Ovary (tissue), 9 donors: ENCODE results near the gene STAT3. TPM values are rescaled to one million over a fixed set of nuclear protein-coding genes. Genes with fewer than 3 reads are reported as not detected.

Experiments used
- DNase-seq, 5 donors: peaks; one replicate each; pipeline ENCODE4 v3.0.0-alpha.2; 2019 to 2020
- H3K27ac ChIP-seq, 2 donors: fragments of 200-600 bp; one replicate each; pipeline versions ENCODE4 v1.5.1 to v1.8.0; 2019 to 2022
- H3K27me3 ChIP-seq: fragments of 200-600 bp; one replicate; pipeline ENCODE4 v1.8.0; 2022
- H3K36me3 ChIP-seq: fragments of 200-600 bp; sonication (generic); one replicate; pipeline ENCODE4 v1.5.1; 2019
- H3K4me1 ChIP-seq: one replicate; pipeline ENCODE4 v1.8.1; 2013; ENCODE audit warnings: mild to moderate bottlenecking, moderate library complexity; ENCODE audit not compliant: insufficient read depth
- H3K4me3 ChIP-seq: fragments of 200-600 bp; sonication (generic); one replicate; pipeline ENCODE4 v1.5.1; 2017
- H3K9me3 ChIP-seq, 2 donors: fragments of 200-600 bp in 1 of 2; sonication (generic) in 1 of 2; one replicate each; pipeline versions ENCODE4 v1.5.1 to v1.8.1; 2013 to 2019; ENCODE audit warnings: mild to moderate bottlenecking in 1 of 2, moderate library complexity in 1 of 2
- EP300 ChIP-seq: sonication (generic); formaldehyde crosslinking; IDR thresholded peaks from one replicate; pipeline ENCODE4 v1.6.1; 2017; ENCODE audit warnings: antibody characterized with exemption
- POLR2A ChIP-seq: fragments of 450-650 bp; IDR thresholded peaks from one replicate; pipeline ENCODE4 v1.6.1; 2017; ENCODE audit warnings: antibody characterized with exemption, mild to moderate bottlenecking, moderate library complexity
- WGBS, 3 donors: extraction: QIAGEN DNeasy Blood & Tissue Kit in 1 of 3; methylation state at CpG; one replicate each; pipeline versions ENCODE4 v1.1.5 to v1.1.7; 2013 to 2017; 5-methylcytosine and 5-hydroxymethylcytosine counted together
- intact Hi-C, 4 donors: fragments of 100-400 bp; cut with DNase I; formaldehyde crosslinking; loops; one replicate each; pipeline versions ENCODE4 v1.11.0 to v1.15.1; 2022 to 2023
- polyA plus RNA-seq, 2 donors: library from polyadenylated mRNA; stranded (reverse); fragments of 200-250 nt in 1 of 2; fragments of 350-450 nt in 1 of 2; fragmentation: Illumina TruSeq in 1 of 2; extraction: RNeasy Lipid Tissue Mini Kit (QIAGEN cat#74804) in 1 of 2; gene quantifications; one replicate each; pipeline ENCODE4 v1.2.3, GENCODE V29; 2013 to 2014
- total RNA-seq, 7 donors: library from RNA; depleted of rRNA in 2 of 7; stranded (reverse); fragments of >200 nt in 2 of 7; fragmentation: NEBNext Ultra II Directional in 3 of 7; extraction: Animal tissue kit (Norgen Biotek cat#: 25700) in 3 of 7; gene quantifications; one replicate each; pipeline versions ENCODE4 v1.1.0 to v1.2.4, GENCODE V29; 2016 to 2023
- TF ChIP-seq, protein P1 (sequence below), 3 donors: fragments of 450-650 bp in 2 of 3; fragments of 200-600 bp in 1 of 3; IDR thresholded peaks; one replicate each; pipeline versions ENCODE4 v1.5.1 to v1.8.0; 2016 to 2022; ENCODE audit warnings: antibody characterized with exemption in 3 of 3, mild to moderate bottlenecking in 1 of 3
- donor health status: DM: no; HTN: no; CAD: no; lungs with moderate emphysema.
- donor health status: DM: no; HTN: no; CAD: no.
- donor health status: Bipolar disorder and iron deficiency.
- donor health status: DM: yes; HTN: yes; CAD: no.
- donor health status: DM: no; HTN: no; CAD: no.
- donor health status: DM: yes; HTN: yes; CAD: no.

STAT3 gene
- total and polyA plus RNA-seq, 9 donors, result 58.3 to 301 (median 192) TPM

DNA sequence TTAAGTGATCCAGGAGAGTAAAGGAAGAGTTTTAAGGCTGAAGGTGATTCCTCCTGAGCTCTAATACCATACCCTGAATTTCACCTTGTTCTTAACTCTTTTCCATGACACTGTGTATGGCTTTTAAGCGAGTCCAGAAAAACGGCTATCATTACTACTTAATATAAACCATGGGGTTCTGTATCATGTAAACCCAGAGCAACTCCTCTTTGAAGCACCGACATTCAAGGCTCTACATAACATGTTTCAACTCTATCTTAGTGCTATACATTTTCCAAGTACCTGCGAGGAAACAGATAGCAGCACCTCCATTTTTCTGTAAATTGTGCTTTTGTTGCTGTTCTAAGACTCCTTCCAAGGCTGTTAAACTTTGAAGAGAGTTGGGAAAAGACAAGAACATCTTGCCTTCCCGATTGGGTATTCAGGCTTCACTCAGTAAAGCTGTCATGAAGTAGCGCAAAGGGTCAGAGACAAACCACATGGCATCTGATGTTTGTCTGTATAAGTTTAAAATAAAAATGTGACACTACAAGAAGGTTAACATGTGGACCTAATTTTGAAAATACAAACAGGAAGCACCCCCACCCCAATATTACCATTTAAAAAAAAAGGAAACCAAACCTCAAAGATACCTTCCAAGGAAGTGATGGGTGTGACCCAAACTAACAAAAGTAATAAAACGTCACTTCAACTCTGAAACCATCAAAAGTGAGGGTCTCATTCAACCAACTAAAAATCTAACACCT, 115.9 kb downstream of the STAT3 start:
- DNase-seq, result no peak
- intact Hi-C loops, result no loop called here
- H3K27ac ChIP-seq, result no peak overlapping the region
- no peaks in the 10 kb centered on the region for H3K9me3 ChIP-seq
- WGBS, 3 donors, result 66 to 76% (median 67%) methylated on average over 7 of the region's 7 CpGs
- no peak overlapping the region for H3K4me3 ChIP-seq
- H3K4me1 ChIP-seq, result peaks cover 6% of the 10 kb centered on the region
- no peaks in the 10 kb centered on the region for H3K36me3 ChIP-seq
- no peak for TF ChIP-seq EP300
- TF ChIP-seq, protein P1, sequence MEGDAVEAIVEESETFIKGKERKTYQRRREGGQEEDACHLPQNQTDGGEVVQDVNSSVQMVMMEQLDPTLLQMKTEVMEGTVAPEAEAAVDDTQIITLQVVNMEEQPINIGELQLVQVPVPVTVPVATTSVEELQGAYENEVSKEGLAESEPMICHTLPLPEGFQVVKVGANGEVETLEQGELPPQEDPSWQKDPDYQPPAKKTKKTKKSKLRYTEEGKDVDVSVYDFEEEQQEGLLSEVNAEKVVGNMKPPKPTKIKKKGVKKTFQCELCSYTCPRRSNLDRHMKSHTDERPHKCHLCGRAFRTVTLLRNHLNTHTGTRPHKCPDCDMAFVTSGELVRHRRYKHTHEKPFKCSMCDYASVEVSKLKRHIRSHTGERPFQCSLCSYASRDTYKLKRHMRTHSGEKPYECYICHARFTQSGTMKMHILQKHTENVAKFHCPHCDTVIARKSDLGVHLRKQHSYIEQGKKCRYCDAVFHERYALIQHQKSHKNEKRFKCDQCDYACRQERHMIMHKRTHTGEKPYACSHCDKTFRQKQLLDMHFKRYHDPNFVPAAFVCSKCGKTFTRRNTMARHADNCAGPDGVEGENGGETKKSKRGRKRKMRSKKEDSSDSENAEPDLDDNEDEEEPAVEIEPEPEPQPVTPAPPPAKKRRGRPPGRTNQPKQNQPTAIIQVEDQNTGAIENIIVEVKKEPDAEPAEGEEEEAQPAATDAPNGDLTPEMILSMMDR (IDR thresholded peaks at IDR 0.05), result no peak
- no peak for TF ChIP-seq POLR2A
- H3K27me3 ChIP-seq, result no peaks in the 10 kb centered on the region

DNA sequence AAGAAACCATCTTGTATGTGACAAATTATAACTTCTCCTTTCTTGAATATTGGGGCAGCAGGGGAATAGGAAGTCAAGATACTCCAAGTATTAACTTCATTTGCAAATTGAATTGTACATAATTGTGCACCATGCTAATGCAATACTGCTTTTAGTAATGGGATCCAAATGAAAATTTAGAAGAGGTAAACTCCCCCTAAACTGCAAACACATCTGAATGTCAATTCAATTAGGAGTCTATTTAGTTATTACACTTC, 116.5 kb downstream of the STAT3 start:
- Histone ChIP-seq H3K4me3 (no peak overlapping the region), H3K36me3 (no peaks in the 10 kb centered on the region), H3K27ac (no peak overlapping the region), H3K4me1 (peaks cover 9% of the 10 kb centered on the region), H3K9me3 (no peaks in the 10 kb centered on the region), H3K27me3 (no peaks in the 10 kb centered on the region)
- intact Hi-C loops, result no loop called here
- DNase-seq, result no peak
- TF ChIP-seq EP300 (no peak), POLR2A (no peak)
- TF ChIP-seq, protein P1 (IDR thresholded peaks at IDR 0.05), result no peak

DNA sequence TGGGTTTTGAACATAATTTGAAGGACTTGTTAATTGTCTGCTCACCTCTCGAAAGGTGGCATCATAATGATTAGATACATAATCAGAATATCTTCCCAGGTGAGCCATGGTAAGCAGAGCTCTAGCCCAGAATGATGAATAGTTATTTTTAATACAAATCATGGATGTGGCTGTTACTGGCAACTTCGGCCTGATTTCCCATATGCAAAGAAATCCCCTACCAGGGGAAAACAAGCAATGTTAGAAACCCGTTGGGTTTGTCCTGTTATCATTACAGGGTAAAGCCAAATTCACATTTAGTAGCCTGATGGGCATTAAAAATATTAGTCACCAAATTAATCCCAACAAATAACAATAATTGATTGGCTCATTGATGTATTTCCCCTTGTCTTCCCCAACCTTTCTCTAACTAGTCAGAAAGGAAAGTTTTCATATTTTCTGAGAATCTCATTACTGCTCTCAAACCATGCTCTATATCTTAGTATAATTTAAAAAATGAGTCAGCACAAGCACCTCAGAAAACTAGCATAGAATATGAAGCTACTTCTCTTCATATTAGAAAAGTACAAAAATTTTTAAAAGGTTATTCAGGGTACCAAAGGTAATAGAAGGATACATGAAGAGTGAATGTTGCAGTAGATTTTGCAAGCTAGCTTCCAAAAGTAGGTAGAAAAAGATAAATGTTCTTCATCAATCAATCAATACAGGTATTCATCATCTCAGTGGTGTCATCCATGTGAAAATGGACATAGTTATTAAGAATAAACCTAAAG, 117.0 kb downstream of the STAT3 start:
- no peaks in the 10 kb centered on the region for H3K27me3 ChIP-seq
- no peak overlapping the region for H3K4me3 ChIP-seq
- no peak overlapping the region for H3K27ac ChIP-seq
- intact Hi-C loops, result no loop called here
- 66 to 74% (median 72%) methylated on average over 3 of the region's 3 CpGs for WGBS, 3 donors
- H3K9me3 ChIP-seq, result no peaks in the 10 kb centered on the region
- DNase-seq, result no peak
- TF ChIP-seq POLR2A (no peak), EP300 (no peak)
- TF ChIP-seq, protein P1 (IDR thresholded peaks at IDR 0.05), result no peak
- H3K4me1 ChIP-seq, result peaks cover 9% of the 10 kb centered on the region
- no peaks in the 10 kb centered on the region for H3K36me3 ChIP-seq

DNA sequence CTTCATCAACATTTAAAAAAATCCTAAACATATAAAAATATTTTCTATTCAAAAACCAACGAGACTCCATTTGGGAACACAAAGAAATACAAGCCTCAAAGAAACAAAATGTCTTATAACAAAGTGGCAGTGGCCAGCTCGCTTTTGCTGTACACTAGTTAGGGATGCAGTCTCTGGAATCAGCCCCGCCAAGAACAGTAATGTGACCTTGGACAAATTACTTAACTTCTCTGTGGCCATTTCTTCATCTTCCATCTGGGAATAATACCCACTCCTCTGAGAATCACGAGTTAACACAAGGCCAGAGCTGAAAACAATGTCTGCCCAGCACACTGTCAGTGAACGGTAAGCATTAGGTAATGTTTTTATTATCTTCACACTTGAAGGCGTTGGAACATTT, 117.6 kb downstream of the STAT3 start:
- intact Hi-C loops, result no loop called here
- peaks cover 9% of the 10 kb centered on the region for H3K4me1 ChIP-seq
- H3K9me3 ChIP-seq, result no peaks in the 10 kb centered on the region
- TF ChIP-seq POLR2A, result no peak
- TF ChIP-seq, protein P1 (IDR thresholded peaks at IDR 0.05), result no peak
- TF ChIP-seq EP300, result no peak
- WGBS, 3 donors, result 13 to 30% (median 15%) methylated on average over 6 of the region's 6 CpGs
- no peaks in the 10 kb centered on the region for H3K36me3 ChIP-seq
- H3K4me3 ChIP-seq, result no peak overlapping the region
- H3K27ac ChIP-seq, result no peak overlapping the region
- DNase-seq, result no peak
- no peaks in the 10 kb centered on the region for H3K27me3 ChIP-seq
